Measurements from ENCODE around the gene TDRD10.

The TDRD10 gene, protein sequence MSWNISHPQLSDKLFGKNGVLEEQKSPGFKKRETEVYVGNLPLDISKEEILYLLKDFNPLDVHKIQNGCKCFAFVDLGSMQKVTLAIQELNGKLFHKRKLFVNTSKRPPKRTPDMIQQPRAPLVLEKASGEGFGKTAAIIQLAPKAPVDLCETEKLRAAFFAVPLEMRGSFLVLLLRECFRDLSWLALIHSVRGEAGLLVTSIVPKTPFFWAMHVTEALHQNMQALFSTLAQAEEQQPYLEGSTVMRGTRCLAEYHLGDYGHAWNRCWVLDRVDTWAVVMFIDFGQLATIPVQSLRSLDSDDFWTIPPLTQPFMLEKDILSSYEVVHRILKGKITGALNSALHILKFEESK

GRCh38 chr1:154502066-154502743 lies at the start of gene TDRD10, which contains the start of gene SHE:
TSS of gene TDRD10 (plus strand) at chr1:154502219. CDS start at chr1:154506904, 4,685 bp downstream.
TSS of gene SHE (minus strand) at chr1:154502412. CDS start at chr1:154502026, 386 bp downstream.
- no peak for DNase-seq

GRCh38 chr1:154453161-154453560 lies 48.9 kb upstream of the TDRD10 start:
- DNase-seq, result peak; percentile 74

DNA sequence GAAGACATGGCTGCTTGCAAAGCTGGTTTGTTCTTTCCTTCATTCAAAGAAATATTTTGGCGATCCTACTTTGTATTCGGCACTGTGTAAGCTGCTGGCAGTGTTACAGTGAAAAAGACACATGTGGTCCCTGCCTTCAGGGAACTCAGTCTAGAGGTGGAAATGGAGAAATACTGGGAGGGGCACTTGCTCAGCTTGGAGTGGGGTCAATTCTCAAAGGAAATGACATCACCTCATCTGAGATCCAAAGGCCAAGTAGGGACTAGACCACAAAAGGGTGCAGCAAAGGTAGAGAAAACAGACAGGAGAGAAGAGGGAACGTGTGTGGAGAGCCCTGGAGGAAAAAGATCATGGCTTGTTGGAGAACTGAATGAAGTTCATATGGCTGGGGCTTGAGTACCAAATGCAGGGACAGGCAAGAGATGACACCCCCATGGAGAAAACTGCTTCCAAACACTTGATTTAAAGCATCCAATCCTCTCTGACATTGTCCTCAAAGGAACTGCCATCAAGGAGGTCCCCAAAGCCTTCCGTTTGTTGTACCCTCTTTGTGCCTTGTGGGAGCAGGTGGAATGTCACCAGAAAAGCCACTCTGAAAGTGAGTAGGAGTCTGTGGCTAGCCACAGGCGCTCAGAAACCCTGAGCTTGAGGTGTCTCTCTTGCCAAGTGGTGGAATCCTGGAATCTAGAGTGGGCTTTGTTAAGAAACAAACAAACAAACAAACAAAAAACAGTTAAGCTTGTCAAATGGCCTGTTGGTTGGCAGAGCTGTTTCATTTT lies 48.3 kb upstream of the TDRD10 start:
- DNase-seq, result peak; percentile 76

GRCh38 chr1:154454386-154455120 lies 47.5 kb upstream of the TDRD10 start:
- peak; percentile 72 for DNase-seq

DNA sequence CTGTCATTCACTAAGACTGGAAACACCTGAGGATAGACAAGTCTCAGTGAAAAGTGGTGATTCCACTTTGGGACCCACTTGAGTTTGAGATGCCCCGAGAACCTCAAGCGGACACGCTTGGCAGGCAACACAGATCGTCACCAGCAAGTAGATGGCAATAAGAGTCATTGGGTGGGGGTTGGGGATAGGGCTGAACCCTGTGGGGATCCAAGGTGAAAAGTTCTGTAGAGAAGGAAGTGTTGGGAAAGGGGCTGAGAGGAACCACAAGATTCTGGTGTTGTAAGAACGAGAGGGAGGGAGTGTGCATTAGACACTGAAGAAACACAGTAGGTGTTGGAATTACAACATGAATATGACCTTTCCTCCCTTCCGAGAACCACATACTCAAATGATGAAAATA lies 45.4 kb upstream of the TDRD10 start:
- DNase-seq, result peak; percentile 83

GRCh38 chr1:154459080-154459479 lies 42.9 kb upstream of the TDRD10 start:
- no peak for DNase-seq

GRCh38 chr1:154460695-154461260 lies 41.2 kb upstream of the TDRD10 start:
- no peak for DNase-seq

DNA sequence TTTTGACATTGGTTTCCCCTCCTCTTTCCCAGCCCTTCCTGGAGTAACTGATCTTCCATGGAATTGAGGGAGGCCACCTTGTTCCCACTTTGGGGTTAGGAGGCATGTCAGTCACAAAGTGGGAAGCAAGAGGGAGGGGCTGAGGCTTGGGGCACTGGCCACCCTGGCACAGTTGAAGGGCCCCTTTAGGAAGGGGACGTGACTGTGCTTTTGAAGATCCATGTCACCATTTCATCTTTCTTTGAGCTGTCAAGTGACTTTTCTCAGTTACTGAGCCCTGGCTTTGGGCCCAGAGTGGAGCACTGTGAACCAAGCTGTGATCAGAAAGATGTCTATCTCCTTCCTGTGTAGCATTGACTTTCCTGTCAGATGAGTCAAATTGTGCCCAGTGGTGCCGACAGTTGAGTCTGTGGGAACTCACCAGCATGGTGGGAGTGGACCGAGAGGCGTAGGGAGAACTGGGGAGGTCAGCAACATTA lies 38.5 kb upstream of the TDRD10 start:
- peak; percentile 69 for DNase-seq

DNA sequence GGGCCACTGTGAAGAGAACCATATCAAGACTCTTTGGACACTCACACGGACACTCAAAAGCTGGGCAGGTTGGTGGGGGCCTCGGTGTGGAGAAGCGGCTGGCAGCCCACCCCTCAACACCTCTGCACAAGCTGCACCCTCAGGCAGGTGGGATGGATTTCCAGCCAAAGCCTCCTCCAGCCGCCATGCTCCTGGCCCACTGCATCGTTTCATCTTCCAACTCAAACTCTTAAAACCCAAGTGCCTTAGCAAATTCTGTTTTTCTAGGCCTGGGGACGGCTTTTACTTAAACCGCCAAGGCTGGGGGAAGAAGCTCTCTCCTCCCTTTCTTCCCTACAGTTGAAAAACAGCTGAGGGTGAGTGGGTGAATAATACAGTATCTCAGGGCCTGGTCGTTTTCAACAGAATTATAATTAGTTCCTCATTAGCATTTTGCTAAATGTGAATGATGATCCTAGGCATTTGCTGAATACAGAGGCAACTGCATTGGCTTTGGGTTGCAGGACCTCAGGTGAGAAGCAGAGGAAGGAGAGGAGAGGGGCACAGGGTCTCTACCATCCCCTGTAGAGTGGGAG lies 36.3 kb upstream of the TDRD10 start:
- DNase-seq, result no peak

DNA sequence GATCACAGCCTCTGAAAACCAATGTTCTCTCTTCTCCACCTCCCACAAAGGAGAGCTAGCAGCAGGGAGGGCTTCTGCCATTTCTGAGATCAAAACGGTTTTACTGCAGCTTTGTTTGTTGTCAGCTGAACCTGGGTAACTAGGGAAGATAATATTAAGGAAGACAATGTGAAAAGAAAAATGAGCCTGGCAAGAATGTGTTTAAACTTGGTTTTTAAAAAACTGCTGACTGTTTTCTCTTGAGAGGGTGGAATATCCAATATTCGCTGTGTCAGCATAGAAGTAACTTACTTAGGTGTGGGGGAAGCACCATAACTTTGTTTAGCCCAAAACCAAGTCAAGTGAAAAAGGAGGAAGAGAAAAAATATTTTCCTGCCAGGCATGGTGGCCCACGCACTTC lies 35.8 kb upstream of the TDRD10 start:
- no peak for DNase-seq

DNA sequence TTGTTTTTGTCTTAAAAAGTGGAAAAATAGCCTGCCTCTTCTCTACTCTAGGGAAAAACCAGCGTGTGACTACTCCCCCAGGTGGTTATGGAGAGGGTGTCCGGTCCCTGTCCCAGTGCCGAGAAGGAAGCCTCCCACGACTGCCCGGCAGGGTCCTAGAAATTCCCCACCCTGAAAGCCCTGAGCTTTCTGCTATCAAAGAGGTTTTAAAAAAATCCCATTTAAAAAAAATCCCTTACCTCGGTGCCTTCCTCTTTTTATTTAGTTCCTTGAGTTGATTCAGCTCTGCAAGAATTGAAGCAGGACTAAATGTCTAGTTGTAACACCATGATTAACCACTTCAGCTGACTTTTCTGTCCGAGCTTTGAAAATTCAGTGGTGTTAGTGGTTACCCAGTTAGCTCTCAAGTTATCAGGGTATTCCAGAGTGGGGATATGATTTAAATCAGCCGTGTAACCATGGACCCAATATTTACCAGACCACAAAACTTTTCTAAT lies 35.0 kb upstream of the TDRD10 start:
- peak; percentile 70 for DNase-seq

GRCh38 chr1:154467434-154468102 lies 34.5 kb upstream of the TDRD10 start:
- DNase-seq, result no peak

DNA sequence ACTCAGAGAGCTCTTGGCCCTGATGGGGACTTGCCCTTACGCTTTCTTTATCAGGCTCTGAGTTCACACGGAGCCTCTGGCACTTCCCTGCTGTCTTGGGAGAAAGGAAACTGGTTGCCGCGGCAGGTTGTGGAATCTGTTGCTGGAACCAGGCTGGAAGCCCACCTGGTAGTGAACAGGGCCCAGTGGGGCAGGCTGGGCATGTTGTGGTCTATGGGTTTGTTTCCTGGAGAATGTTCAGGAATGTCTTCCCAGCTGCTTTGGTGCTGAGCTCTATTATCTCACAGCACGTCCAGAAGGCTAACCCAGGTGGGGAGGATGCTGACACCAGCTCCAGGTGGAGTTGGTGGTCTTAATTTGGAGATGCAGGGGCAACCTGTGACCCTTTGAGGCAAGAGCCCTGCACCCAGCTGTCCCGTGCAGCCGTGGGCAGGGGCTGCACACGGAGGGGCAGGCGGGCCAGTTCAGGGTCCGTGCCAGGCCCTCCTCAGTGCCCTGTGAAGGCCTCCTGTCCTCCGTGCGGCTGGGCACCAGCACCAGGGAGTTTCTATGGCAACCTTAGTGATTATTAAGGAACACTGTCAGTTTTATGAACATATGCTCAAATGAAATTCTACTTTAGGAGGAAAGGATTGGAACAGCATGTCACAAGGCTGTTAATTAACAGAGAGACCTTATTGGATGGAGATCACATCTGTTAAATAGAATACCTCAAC lies 33.3 kb upstream of the TDRD10 start:
- no peak for DNase-seq

- no peak for DNase-seq
Measured at GRCh38 chr1:154469844-154470560, 32.0 kb upstream of the TDRD10 start.

DNA sequence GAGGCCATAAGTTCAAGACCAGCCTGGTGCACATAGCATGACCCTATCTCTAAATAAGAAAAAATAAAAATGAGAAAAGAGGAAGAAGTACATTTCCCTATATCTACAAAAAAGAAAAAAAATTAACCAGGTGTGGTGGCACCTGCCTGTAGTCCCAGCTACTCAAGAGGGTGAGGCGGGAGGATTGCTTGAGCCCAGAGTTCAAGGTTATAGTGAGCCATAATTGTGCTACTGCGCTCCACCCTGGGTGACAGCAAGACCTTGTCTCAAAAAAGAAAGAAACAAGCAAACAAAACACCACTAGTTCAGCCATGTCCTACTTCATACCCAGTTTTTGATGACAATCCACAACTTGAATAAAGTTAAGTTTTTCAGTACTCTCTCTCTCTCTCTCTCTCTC lies 30.7 kb upstream of the TDRD10 start:
- DNase-seq, result no peak

DNA sequence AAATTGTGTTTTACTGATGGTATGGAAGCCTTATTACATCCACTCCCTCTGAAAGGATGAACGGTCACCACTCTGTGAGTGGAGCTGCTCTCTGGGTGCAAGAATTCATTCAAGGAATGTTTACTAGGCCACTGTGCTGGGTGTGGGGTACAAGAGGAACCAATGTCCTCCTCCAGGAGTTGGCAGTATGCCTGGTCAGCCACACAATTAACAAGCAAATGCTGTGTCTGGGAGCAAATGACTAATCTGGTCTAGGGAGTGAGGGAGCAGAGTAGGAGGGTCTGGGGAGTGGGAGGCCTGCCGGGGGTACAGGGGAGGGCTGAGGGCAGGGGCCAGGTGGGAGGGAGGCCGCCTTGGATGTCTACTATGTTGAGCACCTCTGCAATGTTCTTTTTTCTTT lies 27.2 kb upstream of the TDRD10 start:
- DNase-seq, result peak; percentile 57

- no peak for DNase-seq
Measured at GRCh38 chr1:154476791-154477190, 25.2 kb upstream of the TDRD10 start.

DNA sequence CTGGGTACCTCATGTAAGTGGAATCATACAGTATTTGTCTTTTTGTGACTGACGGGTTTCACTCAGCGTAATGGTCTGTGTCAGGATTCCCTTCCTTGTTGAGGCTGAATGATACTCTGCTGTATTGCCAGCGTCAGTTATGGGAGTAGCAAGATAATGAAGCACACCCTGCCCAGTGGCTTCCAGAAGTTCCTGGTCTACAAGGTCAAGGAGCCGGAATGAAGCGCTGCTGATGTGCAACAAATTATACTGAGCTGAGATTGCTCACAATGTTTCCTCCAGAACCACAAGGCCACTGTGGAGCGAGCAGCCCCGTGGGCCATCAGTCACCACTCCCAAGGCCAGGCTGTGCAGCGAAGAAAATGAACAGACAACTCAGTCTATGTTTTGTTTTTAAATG lies 24.0 kb upstream of the TDRD10 start:
- no peak for DNase-seq

- DNase-seq, result peak; percentile 84
Measured at GRCh38 chr1:154478639-154479038, 23.4 kb upstream of the TDRD10 start.

Measured in inflammatory macrophage treated with lipopolysaccharide for 4 hours (primary cell).